Measurements from ENCODE around the gene APBB2. TPM values are rescaled to one million over a fixed set of nuclear protein-coding genes. Genes with fewer than 3 reads are reported as not detected.

Gene APBB2
- total RNA-seq, 2 donors from 2014 or later, result 17.4 to 56.6 TPM

GRCh38 chr4:41160012-41160789 is 54.1 kb downstream of the APBB2 start:
- no peak for TF ChIP-seq POLR2A (IDR thresholded peaks at IDR 0.05)
- TF ChIP-seq CTCF (IDR thresholded peaks at IDR 0.05), result no peak
- no peak for TF ChIP-seq POLR2AphosphoS5 (IDR thresholded peaks at IDR 0.05)
- Histone ChIP-seq H3K4me3 (no peak overlapping the region), H3K27ac (no peak overlapping the region), H3K27me3 (replicated peaks; ENCODE audit: insufficient read depth) (no peaks in the 10 kb centered on the region), H3K36me3 (no peaks in the 10 kb centered on the region), H3K4me1 (replicated peaks) (no peaks in the 10 kb centered on the region), H3K9me3 (no peaks in the 10 kb centered on the region)
- no peak for DNase-seq (ENCODE audit: low spot score)
- intact Hi-C loops (cut with DNase I), result no loop called here
- 82% methylated on average over 10 of the region's 10 CpGs for WGBS

GRCh38 chr4:41158756-41159155 is 55.6 kb downstream of the APBB2 start:
- Histone ChIP-seq H3K4me3 (no peak overlapping the region), H3K4me1 (replicated peaks) (no peaks in the 10 kb centered on the region), H3K36me3 (no peaks in the 10 kb centered on the region), H3K27me3 (replicated peaks; ENCODE audit: insufficient read depth) (no peaks in the 10 kb centered on the region), H3K9me3 (no peaks in the 10 kb centered on the region), H3K27ac (no peak overlapping the region)
- no peak for TF ChIP-seq CTCF (IDR thresholded peaks at IDR 0.05)
- no peak for TF ChIP-seq POLR2A (IDR thresholded peaks at IDR 0.05)
- no peak for TF ChIP-seq POLR2AphosphoS5 (IDR thresholded peaks at IDR 0.05)
- no peak for DNase-seq (ENCODE audit: low spot score)
- 90% methylated on average over 5 of the region's 5 CpGs for WGBS
- intact Hi-C loops (cut with DNase I), result no loop called here

- no peak for DNase-seq (ENCODE audit: low spot score)
- Histone ChIP-seq H3K4me1 (replicated peaks) (no peaks in the 10 kb centered on the region), H3K4me3 (no peak overlapping the region), H3K9me3 (no peaks in the 10 kb centered on the region), H3K36me3 (no peaks in the 10 kb centered on the region), H3K27me3 (replicated peaks; ENCODE audit: insufficient read depth) (no peaks in the 10 kb centered on the region), H3K27ac (no peak overlapping the region)
- 26% methylated on average over 1 of the region's 1 CpG for WGBS
- no peak for TF ChIP-seq POLR2AphosphoS5 (IDR thresholded peaks at IDR 0.05)
- no peak for TF ChIP-seq POLR2A (IDR thresholded peaks at IDR 0.05)
- no peak for TF ChIP-seq CTCF (IDR thresholded peaks at IDR 0.05)
- intact Hi-C loops (cut with DNase I), result no loop called here
Measured at GRCh38 chr4:41158274-41158673, 56.1 kb downstream of the APBB2 start.

GRCh38 chr4:41157009-41157408 is 57.3 kb downstream of the APBB2 start:
- Histone ChIP-seq H3K36me3 (no peaks in the 10 kb centered on the region), H3K9me3 (no peaks in the 10 kb centered on the region), H3K27me3 (replicated peaks; ENCODE audit: insufficient read depth) (no peaks in the 10 kb centered on the region), H3K4me1 (replicated peaks) (no peaks in the 10 kb centered on the region), H3K27ac (no peak overlapping the region), H3K4me3 (no peak overlapping the region)
- no peak for TF ChIP-seq POLR2AphosphoS5 (IDR thresholded peaks at IDR 0.05)
- no peak for TF ChIP-seq POLR2A (IDR thresholded peaks at IDR 0.05)
- TF ChIP-seq CTCF (IDR thresholded peaks at IDR 0.05), result no peak
- intact Hi-C loops (cut with DNase I), result no loop called here
- DNase-seq (ENCODE audit: low spot score), result no peak
- WGBS, result 63% methylated on average over 6 of the region's 6 CpGs

- H3K36me3 ChIP-seq, result no peaks in the 10 kb centered on the region
- no peaks in the 10 kb centered on the region for H3K9me3 ChIP-seq
- H3K4me1 ChIP-seq (replicated peaks), result no peaks in the 10 kb centered on the region
- intact Hi-C loops (cut with DNase I), result no loop called here
- DNase-seq (ENCODE audit: low spot score), result no peak
- H3K4me3 ChIP-seq, result no peak overlapping the region
- 68% methylated on average over 10 of the region's 10 CpGs for WGBS
- no peaks in the 10 kb centered on the region for H3K27me3 ChIP-seq (replicated peaks; ENCODE audit: insufficient read depth)
- TF ChIP-seq POLR2AphosphoS5 (IDR thresholded peaks at IDR 0.05) (no peak), CTCF (IDR thresholded peaks at IDR 0.05) (no peak), POLR2A (IDR thresholded peaks at IDR 0.05) (no peak)
- no peak overlapping the region for H3K27ac ChIP-seq
Measured at GRCh38 chr4:41156574-41156973, 57.8 kb downstream of the APBB2 start.

All from prostate gland (tissue), 2 donors.